HG03575 (cell line): ENCODE measurements around the gene ANO4.
"Not testable (repeated sequence)": the region's sequence is repeated elsewhere in the genome, so short reads cannot be mapped to it uniquely, and the experiment has no call there.

Source experiments
- ATAC-seq: cut with Tn5 transposase; IDR thresholded peaks from one replicate; pipeline ENCODE4 v1.9.1; 2021; ENCODE audit not compliant: unreplicated experiment, insufficient number of reproducible peaks, low FRiP score; ENCODE audit errors: extremely low read depth

Gene ANO4

GRCh38 chr12:100972121-100972520 is 177.5 kb downstream of the ANO4 start:
- ATAC-seq: no peak

- ATAC-seq: no peak
Measured at GRCh38 chr12:100974341-100974740, 179.8 kb downstream of the ANO4 start.

GRCh38 chr12:100974747-100975146 is 180.2 kb downstream of the ANO4 start:
- ATAC-seq: no peak

GRCh38 chr12:100976735-100977134 is 182.2 kb downstream of the ANO4 start:
- ATAC-seq: no peak

GRCh38 chr12:100980856-100981255 is 186.3 kb downstream of the ANO4 start:
- no peak for ATAC-seq

- ATAC-seq: no peak
Measured at GRCh38 chr12:100982511-100983183, 188.1 kb downstream of the ANO4 start.

- ATAC-seq: no peak
Measured at GRCh38 chr12:100984796-100985195, 190.2 kb downstream of the ANO4 start.

GRCh38 chr12:100986595-100987547 is 192.3 kb downstream of the ANO4 start:
- ATAC-seq: no peak

GRCh38 chr12:100987552-100988521 is 193.3 kb downstream of the ANO4 start:
- peak; percentile 96 for ATAC-seq

- ATAC-seq: not testable (repeated sequence)
Measured at GRCh38 chr12:100989509-100989908, 194.9 kb downstream of the ANO4 start.

GRCh38 chr12:100991102-100991501 is 196.5 kb downstream of the ANO4 start:
- ATAC-seq: no peak

- ATAC-seq: no peak
Measured at GRCh38 chr12:100992194-100992593, 197.6 kb downstream of the ANO4 start.

- no peak for ATAC-seq
Measured at GRCh38 chr12:100993916-100994450, 199.4 kb downstream of the ANO4 start.

- peak; percentile 57 for ATAC-seq
Measured at GRCh38 chr12:100995201-100995600, 200.6 kb downstream of the ANO4 start.

- peak; percentile 71 for ATAC-seq
Measured at GRCh38 chr12:100995771-100996170, 201.2 kb downstream of the ANO4 start.

- peak; percentile 63 for ATAC-seq
Measured at GRCh38 chr12:101001669-101002068, 207.1 kb downstream of the ANO4 start.

GRCh38 chr12:101002696-101003419 is 208.3 kb downstream of the ANO4 start:
- ATAC-seq: no peak

GRCh38 chr12:101004898-101005297 is 210.3 kb downstream of the ANO4 start:
- no peak for ATAC-seq
